Activated naive CD4-positive, alpha-beta T cell treated with anti-CD3 and anti-CD28 coated beads, Interleukin-2, amount 50 U/mL, for 72 hours (primary cell): Measurements from ENCODE around the gene CAMK1D. TPM values are rescaled to one million over a fixed set of nuclear protein-coding genes. Genes with fewer than 3 reads are reported as not detected.

Experiments
- ATAC-seq, 2 donors: fragments of 150-1000 bp; cut with Tn5 transposase; 2 replicates each; pipeline ENCODE4 v1.10.0; 2021; ENCODE audit warnings: mild to moderate bottlenecking in 2 of 2, moderate library complexity in 2 of 2
- DNase-seq, 2 donors: peaks; one replicate each; pipeline ENCODE4 v3.0.0; 2021 to 2022; ENCODE audit warnings: low spot score in 2 of 2
- H3K27ac Mint-ChIP-seq, 2 donors: one replicate each; pipeline ENCODE4 v1.8.0; 2022; ENCODE audit warnings: mild to moderate bottlenecking in 2 of 2, mixed read lengths in 2 of 2
- H3K36me3 Mint-ChIP-seq, 2 donors: one replicate each; pipeline ENCODE4 v1.8.0; 2022; ENCODE audit warnings: mixed read lengths in 2 of 2
- H3K9me3 Mint-ChIP-seq, 2 donors: one replicate each; pipeline ENCODE4 v1.8.0; 2022; ENCODE audit warnings: mixed read lengths in 2 of 2
- total RNA-seq, 2 donors: library from RNA; stranded (reverse); gene quantifications; one replicate each; pipeline ENCODE4 v1.2.3, GENCODE V29; 2022

The CAMK1D gene
- total RNA-seq, 2 donors from 2014 or later, result 1.1 to 13.0 TPM

- H3K9me3 Mint-ChIP-seq, result peaks cover 13 to 24% of the 10 kb centered on the region in 2 donors
- no peak for DNase-seq
- no peak overlapping the region for H3K27ac Mint-ChIP-seq
- H3K36me3 Mint-ChIP-seq, result peaks cover 6 to 29% of the 10 kb centered on the region in 2 donors
- no peak for ATAC-seq
Observed at GRCh38 chr10:12445701-12446334, 96.5 kb downstream of the CAMK1D start.

- ATAC-seq, result peak; percentile 0 to 13
- Mint-ChIP-seq H3K36me3 (peaks cover under 1 to 25% of the 10 kb centered on the region in 2 donors), H3K9me3 (peaks cover 10 to 19% of the 10 kb centered on the region in 2 donors), H3K27ac (peak overlapping the region; percentile 92 to 98)
- no peak for DNase-seq
Observed at GRCh38 chr10:12448340-12448728, 99.0 kb downstream of the CAMK1D start.

GRCh38 chr10:12448729-12449391, 99.5 kb downstream of the CAMK1D start:
- Mint-ChIP-seq H3K27ac (peak overlapping the region; percentile 92 to 98), H3K36me3 (peaks cover 0 to 22% of the 10 kb centered on the region in 2 donors), H3K9me3 (peaks cover 9 to 18% of the 10 kb centered on the region in 2 donors)
- DNase-seq (peak; percentile 67 to 78), ATAC-seq (peak; percentile 93 to 97)

GRCh38 chr10:12455318-12455717, 106.0 kb downstream of the CAMK1D start:
- Mint-ChIP-seq H3K27ac (no peak overlapping the region), H3K9me3 (no peaks in the 10 kb centered on the region), H3K36me3 (no peaks in the 10 kb centered on the region)
- DNase-seq (no peak), ATAC-seq (no peak)

- DNase-seq (no peak), ATAC-seq (no peak)
- Mint-ChIP-seq H3K9me3 (no peaks in the 10 kb centered on the region), H3K27ac (no peak overlapping the region), H3K36me3 (no peaks in the 10 kb centered on the region)
Observed at GRCh38 chr10:12455766-12456165, 106.4 kb downstream of the CAMK1D start.

- Mint-ChIP-seq H3K27ac (no peak overlapping the region), H3K9me3 (peaks cover 0 to 7% of the 10 kb centered on the region in 2 donors), H3K36me3 (no peaks in the 10 kb centered on the region)
- ATAC-seq, result no peak
- DNase-seq, result no peak
Observed at GRCh38 chr10:12459340-12459739, 110.0 kb downstream of the CAMK1D start.

- no peak overlapping the region for H3K27ac Mint-ChIP-seq
- no peak for DNase-seq
- no peaks in the 10 kb centered on the region for H3K36me3 Mint-ChIP-seq
- no peak for ATAC-seq
- peaks cover 0 to 7% of the 10 kb centered on the region in 2 donors for H3K9me3 Mint-ChIP-seq
Observed at GRCh38 chr10:12459762-12460161, 110.4 kb downstream of the CAMK1D start.

GRCh38 chr10:12463459-12463838, 114.1 kb downstream of the CAMK1D start:
- ATAC-seq (peak in 1 of 2 donors; percentile 53), DNase-seq (no peak)
- H3K27ac Mint-ChIP-seq, result peak overlapping the region in 1 of 2 donors; percentile 16
- H3K9me3 Mint-ChIP-seq, result peaks cover 0 to 7% of the 10 kb centered on the region in 2 donors
- no peaks in the 10 kb centered on the region for H3K36me3 Mint-ChIP-seq

GRCh38 chr10:12465385-12466136, 116.2 kb downstream of the CAMK1D start:
- ATAC-seq, result peak; percentile 47 to 92
- Mint-ChIP-seq H3K36me3 (no peaks in the 10 kb centered on the region), H3K27ac (peak overlapping the region; percentile 33 to 50), H3K9me3 (peaks cover 0 to 7% of the 10 kb centered on the region in 2 donors)
- DNase-seq, result no peak

GRCh38 chr10:12466704-12467305, 117.5 kb downstream of the CAMK1D start:
- no peak for ATAC-seq
- Mint-ChIP-seq H3K27ac (no peak overlapping the region), H3K9me3 (peaks cover 0 to 7% of the 10 kb centered on the region in 2 donors), H3K36me3 (no peaks in the 10 kb centered on the region)
- no peak for DNase-seq

GRCh38 chr10:12469345-12469744, 120.0 kb downstream of the CAMK1D start:
- no peak for ATAC-seq
- no peak overlapping the region for H3K27ac Mint-ChIP-seq
- H3K9me3 Mint-ChIP-seq, result no peaks in the 10 kb centered on the region
- H3K36me3 Mint-ChIP-seq, result no peaks in the 10 kb centered on the region
- no peak for DNase-seq

- no peak overlapping the region for H3K27ac Mint-ChIP-seq
- ATAC-seq (no peak), DNase-seq (no peak)
- no peaks in the 10 kb centered on the region for H3K9me3 Mint-ChIP-seq
- H3K36me3 Mint-ChIP-seq, result peaks cover 0 to 6% of the 10 kb centered on the region in 2 donors
Observed at GRCh38 chr10:12470719-12471118, 121.4 kb downstream of the CAMK1D start.

GRCh38 chr10:12471135-12471534, 121.8 kb downstream of the CAMK1D start:
- Mint-ChIP-seq H3K36me3 (peaks cover 0 to 6% of the 10 kb centered on the region in 2 donors), H3K27ac (no peak overlapping the region), H3K9me3 (no peaks in the 10 kb centered on the region)
- ATAC-seq, result no peak
- no peak for DNase-seq

- Mint-ChIP-seq H3K9me3 (no peaks in the 10 kb centered on the region), H3K36me3 (peaks cover 0 to 6% of the 10 kb centered on the region in 2 donors), H3K27ac (no peak overlapping the region)
- DNase-seq (no peak), ATAC-seq (no peak)
Observed at GRCh38 chr10:12473491-12473890, 124.1 kb downstream of the CAMK1D start.

GRCh38 chr10:12474727-12475412, 125.5 kb downstream of the CAMK1D start:
- no peak for ATAC-seq
- DNase-seq, result no peak
- peaks cover 0 to 6% of the 10 kb centered on the region in 2 donors for H3K36me3 Mint-ChIP-seq
- H3K9me3 Mint-ChIP-seq, result no peaks in the 10 kb centered on the region
- no peak overlapping the region for H3K27ac Mint-ChIP-seq

- Mint-ChIP-seq H3K27ac (no peak overlapping the region), H3K9me3 (peaks cover 3 to 5% of the 10 kb centered on the region in 2 donors), H3K36me3 (peaks cover 4 to 11% of the 10 kb centered on the region in 2 donors)
- DNase-seq (no peak), ATAC-seq (no peak)
Observed at GRCh38 chr10:12476656-12477055, 127.3 kb downstream of the CAMK1D start.
